ENCODE results near the gene COL19A1.
A peak's percentile ranks its signal among the peaks of the same experiment; 100 is the strongest.

Gene COL19A1

GRCh38 chr6:70180901-70181599 lies 314.7 kb downstream of the COL19A1 start:
- DNase-seq: no peak

GRCh38 chr6:70183538-70183937 lies 317.2 kb downstream of the COL19A1 start:
- no peak for DNase-seq

- no peak for DNase-seq
These were observed 318.4 kb downstream of the COL19A1 start for GRCh38 chr6:70184723-70185122.

GRCh38 chr6:70186461-70186860 lies 320.1 kb downstream of the COL19A1 start:
- no peak for DNase-seq

- DNase-seq: no peak
These were observed 321.8 kb downstream of the COL19A1 start for GRCh38 chr6:70188202-70188601.

GRCh38 chr6:70194421-70194820 lies 328.1 kb downstream of the COL19A1 start:
- no peak for DNase-seq

GRCh38 chr6:70196531-70196930 lies 330.2 kb downstream of the COL19A1 start:
- no peak for DNase-seq

- DNase-seq: no peak
These were observed 332.4 kb downstream of the COL19A1 start for GRCh38 chr6:70198785-70199184.

GRCh38 chr6:70208235-70208790 lies 342.0 kb downstream of the COL19A1 start:
- DNase-seq: no peak

GRCh38 chr6:70210462-70210861 lies 344.1 kb downstream of the COL19A1 start:
- no peak for DNase-seq

- DNase-seq: no peak
These were observed 349.2 kb downstream of the COL19A1 start for GRCh38 chr6:70215460-70216108.

GRCh38 chr6:70216767-70217166 lies 350.4 kb downstream of the COL19A1 start:
- no peak for DNase-seq

GRCh38 chr6:70219943-70220613 lies 353.7 kb downstream of the COL19A1 start:
- DNase-seq: no peak

- peak; percentile 8 for DNase-seq
These were observed 354.8 kb downstream of the COL19A1 start for GRCh38 chr6:70221025-70221714.

- DNase-seq: no peak
These were observed 355.5 kb downstream of the COL19A1 start for GRCh38 chr6:70221715-70222438.

- DNase-seq: no peak
These were observed 356.0 kb downstream of the COL19A1 start for GRCh38 chr6:70222439-70222749.

- no peak for DNase-seq
These were observed 358.7 kb downstream of the COL19A1 start for GRCh38 chr6:70225055-70225454.

- no peak for DNase-seq
These were observed 365.0 kb downstream of the COL19A1 start for GRCh38 chr6:70231311-70231710.

GRCh38 chr6:70234561-70235236 lies 368.3 kb downstream of the COL19A1 start:
- no peak for DNase-seq

GRCh38 chr6:70236343-70236742 lies 370.0 kb downstream of the COL19A1 start:
- DNase-seq: no peak

- DNase-seq: peak; percentile 33
These were observed 374.7 kb downstream of the COL19A1 start for GRCh38 chr6:70241031-70241430.

GRCh38 chr6:70241991-70242420 lies 375.6 kb downstream of the COL19A1 start:
- DNase-seq: no peak

Measured in DMS79 treated with DMSO at 0.1 percent for 48 hours (cell line).